DMS53 treated with DMSO at 0.1 percent for 48 hours (cell line): ENCODE measurements around the gene WWOX.
A peak's percentile ranks its signal among the peaks of the same experiment; 100 is the strongest.

ENCODE experiments used
- DNase-seq: peaks from one replicate; lab custom pipeline; 2025; ENCODE audit not compliant: unreplicated experiment; lab: John Stamatoyannopoulos, UW

The WWOX gene

DNA sequence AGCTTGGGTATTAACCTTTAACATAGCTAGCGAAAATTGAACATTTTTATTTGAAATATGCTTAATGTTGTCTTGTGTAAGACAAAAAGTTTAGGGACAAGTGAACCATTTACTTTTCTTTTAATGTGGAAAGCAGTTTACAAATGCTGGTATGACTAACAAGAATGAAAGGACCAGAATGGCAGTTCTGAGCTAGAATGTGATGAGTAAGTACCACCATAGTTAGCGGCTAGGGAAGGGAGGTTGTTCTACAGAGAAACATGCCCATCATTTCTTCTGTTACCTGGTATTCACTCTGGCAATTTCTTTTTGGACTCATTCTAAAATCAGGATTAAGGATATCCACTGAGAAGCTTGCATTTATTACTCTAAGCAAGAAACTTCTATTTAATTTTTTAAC lies 121.1 kb downstream of the WWOX start:
- DNase-seq, result no peak

GRCh38 chr16:78221892-78222291 lies 122.4 kb downstream of the WWOX start:
- no peak for DNase-seq

GRCh38 chr16:78224342-78224741 lies 124.9 kb downstream of the WWOX start:
- no peak for DNase-seq

DNA sequence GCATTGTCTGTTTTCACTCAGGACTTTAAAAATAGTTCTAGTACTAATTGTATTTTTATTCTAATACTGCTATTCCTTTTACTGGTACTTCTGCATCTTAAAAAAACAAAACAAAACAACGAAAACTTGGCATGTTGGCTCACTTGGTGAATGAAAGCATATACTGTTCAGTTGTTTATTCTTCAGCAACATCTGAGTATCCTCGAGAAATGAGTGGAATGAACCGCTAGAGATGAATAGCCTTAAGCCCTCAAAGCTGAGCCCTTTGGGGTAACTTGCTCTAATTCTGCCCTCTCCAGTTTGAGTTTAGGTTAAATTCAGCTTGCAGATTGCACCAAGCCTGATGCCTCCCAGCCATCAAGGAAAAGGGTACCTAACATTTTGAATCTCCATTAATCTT lies 126.5 kb downstream of the WWOX start:
- no peak for DNase-seq

DNA sequence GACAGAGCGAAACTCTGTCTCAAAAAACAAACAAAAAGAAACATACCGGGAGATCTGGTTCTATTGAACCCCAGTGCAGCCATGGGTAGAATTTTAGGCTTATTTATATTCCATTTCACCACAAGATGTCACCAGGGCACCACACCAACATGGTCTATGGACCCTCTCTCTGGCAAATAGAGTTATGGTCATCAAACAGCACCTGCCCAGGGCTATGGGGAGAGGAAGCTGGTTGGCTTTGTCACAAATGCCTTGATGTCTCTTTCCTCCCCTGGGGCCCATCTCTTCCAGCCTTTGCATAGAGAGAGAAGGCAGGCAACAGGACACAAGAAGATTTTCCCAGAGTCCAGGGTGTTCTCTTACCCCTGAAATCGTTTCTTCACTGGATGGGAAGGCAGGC lies 128.4 kb downstream of the WWOX start:
- DNase-seq, result no peak

DNA sequence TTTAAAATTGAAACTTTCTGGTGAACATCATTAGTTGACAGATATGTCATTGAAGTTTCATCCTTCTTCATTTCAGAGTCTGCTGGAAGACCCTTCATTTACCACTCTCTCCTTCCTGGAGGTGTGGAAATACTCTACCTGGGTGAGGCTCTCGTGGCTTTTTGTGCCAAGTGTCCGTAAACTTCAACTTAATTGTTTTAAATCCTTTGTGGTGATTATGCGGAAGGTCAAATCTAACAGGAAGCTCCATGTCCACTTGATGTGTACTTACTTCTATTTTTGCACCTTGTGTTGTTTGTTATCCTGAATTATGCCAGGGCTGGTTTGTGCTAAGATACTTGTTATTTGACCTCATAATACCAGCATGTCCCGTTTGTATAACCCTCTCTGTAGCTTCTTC lies 129.2 kb downstream of the WWOX start:
- DNase-seq, result no peak

DNA sequence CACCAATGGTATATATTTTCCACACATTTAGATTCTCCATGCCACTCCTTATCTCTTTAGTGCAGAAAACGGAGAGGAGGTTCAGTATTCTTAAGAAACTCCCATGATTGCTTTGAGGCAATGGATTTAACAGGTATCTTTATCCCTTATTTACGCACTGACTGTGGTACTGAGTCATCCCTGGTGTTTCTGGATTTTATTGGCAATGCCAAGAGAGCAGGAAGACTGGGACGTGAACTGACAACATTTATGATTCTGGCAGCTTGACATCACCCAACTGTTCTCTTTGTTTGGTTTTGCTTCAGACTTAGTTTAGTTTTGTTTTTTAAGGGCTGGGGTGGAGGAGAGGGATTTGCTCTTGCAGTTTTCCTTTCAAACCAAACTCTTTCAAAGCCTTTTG lies 131.4 kb downstream of the WWOX start:
- no peak for DNase-seq

DNA sequence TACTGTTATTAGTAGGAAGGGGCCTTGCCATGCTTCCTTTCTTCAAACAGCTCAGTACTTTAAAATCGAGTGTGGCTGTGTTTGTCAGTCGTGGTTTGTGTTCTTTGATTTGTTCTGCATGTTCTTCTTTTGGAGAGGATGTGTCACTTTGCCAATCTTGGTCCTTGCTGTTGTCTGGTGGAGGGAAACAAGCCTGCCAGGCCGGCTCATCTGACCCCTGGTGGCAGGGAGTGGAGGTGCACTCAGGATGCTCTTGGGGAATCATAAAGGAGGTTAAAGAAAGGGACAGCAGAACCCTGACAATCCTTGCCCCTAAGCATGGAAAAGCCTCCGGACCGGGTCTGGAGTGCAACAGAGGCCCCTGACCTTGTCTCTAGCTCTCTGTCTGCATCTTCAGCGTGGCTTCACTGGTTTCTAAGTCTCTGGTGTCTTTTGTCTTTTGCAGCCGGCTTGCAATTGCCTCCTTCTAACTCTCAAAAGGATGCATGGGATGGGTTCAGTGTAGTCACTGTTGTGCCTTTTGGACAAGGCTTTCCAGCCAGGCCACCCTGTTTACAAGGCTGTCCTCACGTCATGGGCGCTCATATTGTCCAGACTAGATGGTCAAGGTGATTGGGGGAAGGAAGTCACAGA lies 135.8 kb downstream of the WWOX start:
- DNase-seq, result peak; percentile 40

- no peak for DNase-seq
Observed at GRCh38 chr16:78235876-78236275, 136.4 kb downstream of the WWOX start.

GRCh38 chr16:78237841-78238240 lies 138.4 kb downstream of the WWOX start:
- DNase-seq, result no peak

GRCh38 chr16:78240459-78241222 lies 141.2 kb downstream of the WWOX start:
- DNase-seq, result peak; percentile 15

- DNase-seq, result no peak
Observed at GRCh38 chr16:78242239-78242630, 142.8 kb downstream of the WWOX start.

- DNase-seq, result no peak
Observed at GRCh38 chr16:78244131-78244895, 144.9 kb downstream of the WWOX start.

DNA sequence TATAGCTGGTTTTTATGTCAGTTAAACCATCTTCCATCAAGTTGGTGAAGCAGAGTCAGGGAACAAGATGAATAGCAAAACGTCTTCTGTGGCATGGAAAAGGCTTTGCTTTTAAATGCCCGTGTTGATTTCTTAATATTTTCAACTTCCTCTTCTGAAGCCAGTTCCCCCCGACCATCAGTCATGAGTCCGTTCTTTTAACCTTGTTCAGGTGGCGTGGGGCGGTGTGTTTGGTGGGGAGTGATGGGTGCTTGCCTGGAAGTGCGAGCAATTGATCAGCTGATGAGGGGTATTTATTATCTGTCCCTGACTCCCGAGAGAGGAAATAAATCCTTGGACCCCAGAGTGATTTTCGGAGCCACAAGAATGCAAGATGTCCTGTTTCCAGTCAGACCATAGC lies 147.1 kb downstream of the WWOX start:
- DNase-seq, result no peak

GRCh38 chr16:78249056-78249455 lies 149.6 kb downstream of the WWOX start:
- DNase-seq, result peak; percentile 80

DNA sequence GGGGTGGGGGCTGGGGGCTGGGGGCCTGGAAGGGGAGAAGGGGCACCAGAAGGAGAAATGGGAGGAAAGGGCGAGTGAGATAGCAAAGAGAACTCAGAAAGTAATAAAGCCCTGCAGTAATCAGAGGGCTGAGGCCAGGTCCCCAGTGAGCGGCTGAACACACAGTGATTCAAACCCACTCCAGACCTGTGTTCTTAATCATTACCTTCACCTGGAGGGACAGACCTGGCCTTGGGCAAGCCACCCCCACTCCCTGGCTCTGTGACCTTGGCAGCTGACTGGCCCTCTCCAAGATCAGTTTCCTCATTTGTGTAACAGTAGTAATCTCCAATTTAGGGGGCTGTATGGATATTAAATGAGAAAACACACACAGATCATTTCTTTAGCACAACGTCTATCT lies 150.4 kb downstream of the WWOX start:
- DNase-seq, result no peak

DNA sequence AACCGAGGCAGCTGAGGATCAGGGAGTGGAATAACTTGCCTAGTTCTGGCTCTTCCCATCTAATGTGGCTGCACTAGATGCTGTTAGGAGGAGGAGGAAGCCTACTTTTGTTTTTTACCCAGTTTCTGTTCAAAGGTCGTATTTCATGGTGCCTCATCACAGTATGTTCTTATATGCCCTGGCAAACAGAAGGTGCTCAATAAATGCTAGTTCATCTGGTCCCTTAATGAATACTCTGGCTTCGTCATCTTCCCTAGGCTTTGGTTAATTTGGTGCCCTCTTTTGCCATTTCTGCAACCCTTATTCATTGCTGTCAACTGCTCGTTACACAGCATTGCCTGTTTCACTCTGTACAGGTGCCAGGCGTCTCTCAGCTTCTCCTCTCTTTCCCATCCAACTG lies 151.7 kb downstream of the WWOX start:
- DNase-seq, result no peak

DNA sequence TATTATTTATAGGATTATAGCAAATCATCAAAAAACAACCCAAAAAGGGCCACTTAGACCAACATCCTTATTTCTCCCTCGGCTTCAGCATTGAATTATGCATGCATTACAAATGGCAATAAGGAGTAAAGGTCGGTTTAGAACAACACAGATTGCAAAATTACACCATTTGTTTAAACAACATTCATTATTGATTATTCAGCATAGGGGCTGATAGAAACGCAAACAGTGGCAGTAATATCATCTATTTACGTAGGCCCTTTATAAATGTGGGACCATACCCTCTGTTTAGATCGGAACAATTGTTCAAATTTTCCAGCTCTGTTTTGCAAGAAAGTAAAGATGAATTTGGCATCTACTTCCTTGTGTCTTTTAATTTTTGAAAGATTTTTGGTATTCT lies 153.3 kb downstream of the WWOX start:
- DNase-seq, result no peak

GRCh38 chr16:78254841-78255240 lies 155.4 kb downstream of the WWOX start:
- no peak for DNase-seq

DNA sequence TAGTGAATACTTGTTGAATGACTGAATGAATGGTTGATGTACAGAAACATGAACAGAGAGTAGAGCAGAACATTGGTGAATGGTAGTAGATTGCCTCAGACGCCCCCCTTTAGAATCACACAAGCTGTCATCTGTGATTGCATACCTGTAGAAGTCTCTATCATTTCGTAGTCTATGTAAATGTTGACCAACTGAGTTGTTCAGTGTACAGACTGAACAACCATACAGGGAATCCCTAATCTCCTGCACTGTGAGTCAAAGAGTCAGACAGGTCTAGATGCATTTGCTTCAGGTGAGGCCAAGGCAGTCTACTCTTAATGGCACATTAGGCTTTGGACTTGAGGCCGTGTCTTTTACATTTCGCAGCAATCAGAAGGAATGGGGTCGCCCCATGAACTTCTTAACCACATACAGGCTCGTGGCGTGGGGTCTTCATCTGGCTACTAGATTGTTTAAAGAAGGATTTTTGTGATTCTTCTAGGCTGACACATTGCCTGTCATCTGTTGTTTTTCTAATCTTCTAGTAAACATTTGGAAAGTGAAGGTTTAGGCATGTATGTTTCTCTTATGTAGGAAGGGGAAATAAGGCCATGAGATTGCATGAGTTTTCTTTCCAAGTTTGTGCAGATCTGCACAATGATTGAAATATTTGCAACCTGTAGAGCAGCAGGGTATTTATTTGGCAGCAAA lies 157.4 kb downstream of the WWOX start:
- DNase-seq, result no peak

GRCh38 chr16:78257376-78257728 lies 157.9 kb downstream of the WWOX start:
- DNase-seq, result no peak
